HEK293 (cell line): Measurements from ENCODE around the gene ZNHIT2.

Source experiments
- KLF10 ChIP-seq: fragments of 450-650 bp; IDR thresholded peaks from 2 replicates; pipeline ENCODE4 v1.5.1; 2018; ENCODE audit warnings: missing biosample characterization, mild to moderate bottlenecking, missing genetic modification characterization
- KLF9 ChIP-seq: fragments of 450-650 bp; formaldehyde crosslinking; IDR thresholded peaks from 2 replicates; pipeline ENCODE4 v1.5.1; 2016; ENCODE audit warnings: missing biosample characterization, missing genetic modification characterization, low read depth
- MEIS1 ChIP-seq: sonication (generic); formaldehyde crosslinking; IDR thresholded peaks from 2 replicates; pipeline ENCODE4 v1.8.1; 2022; ENCODE audit warnings: missing genetic modification reagents, mild to moderate bottlenecking, borderline replicate concordance
- ZNF140 ChIP-seq: fragments of 450-650 bp; formaldehyde crosslinking; IDR thresholded peaks from 2 replicates; pipeline ENCODE4 v1.5.1; 2016; ENCODE audit warnings: missing biosample characterization, missing genetic modification characterization
- ZNF391 ChIP-seq: fragments of 450-650 bp; formaldehyde crosslinking; IDR thresholded peaks from 2 replicates; pipeline ENCODE4 v1.5.1; 2016; ENCODE audit warnings: low read depth, missing biosample characterization, missing genetic modification characterization, borderline replicate concordance
- ZNF514 ChIP-seq: fragments of 450-650 bp; formaldehyde crosslinking; IDR thresholded peaks from 2 replicates; pipeline ENCODE4 v1.5.1; 2016; ENCODE audit warnings: missing biosample characterization, missing genetic modification characterization
- ZNF558 ChIP-seq: fragments of 450-650 bp; formaldehyde crosslinking; IDR thresholded peaks from 2 replicates; pipeline ENCODE4 v1.5.1; 2016; ENCODE audit warnings: missing biosample characterization, missing genetic modification characterization
- ZNF623 ChIP-seq: fragments of 450-650 bp; formaldehyde crosslinking; IDR thresholded peaks from 2 replicates; pipeline ENCODE4 v1.5.1; 2016; ENCODE audit warnings: missing biosample characterization, missing genetic modification characterization
- ZSCAN30 ChIP-seq: fragments of 450-650 bp; IDR thresholded peaks from 2 replicates; pipeline ENCODE4 v1.5.1; 2018; ENCODE audit warnings: missing biosample characterization, mild to moderate bottlenecking, missing genetic modification characterization, moderate library complexity
- TF ChIP-seq, protein P1 (sequence below): fragments of 450-650 bp; formaldehyde crosslinking; IDR thresholded peaks from 2 replicates; pipeline ENCODE4 v1.5.1; 2016; ENCODE audit warnings: missing biosample characterization, missing genetic modification characterization
- TF ChIP-seq, protein P2 (sequence below): fragments of 450-650 bp; formaldehyde crosslinking; conservative IDR thresholded peaks from 2 replicates; pipeline ENCODE4 v1.5.1; 2016; ENCODE audit warnings: low read depth, missing biosample characterization, missing genetic modification characterization
- TF ChIP-seq, protein P3 (sequence below): fragments of 450-650 bp; formaldehyde crosslinking; IDR thresholded peaks from 2 replicates; pipeline ENCODE4 v1.5.1; 2016; ENCODE audit warnings: missing biosample characterization, missing genetic modification characterization
- TF ChIP-seq, protein P4 (sequence below): fragments of 450-650 bp; formaldehyde crosslinking; conservative IDR thresholded peaks from 2 replicates; pipeline ENCODE4 v1.5.1; 2016; ENCODE audit warnings: low read depth, missing biosample characterization, missing genetic modification characterization
- TF ChIP-seq, protein P5 (sequence below): fragments of 450-650 bp; formaldehyde crosslinking; IDR thresholded peaks from 2 replicates; pipeline ENCODE4 v1.5.1; 2016; ENCODE audit warnings: missing biosample characterization, missing genetic modification characterization
- TF ChIP-seq, protein P6 (sequence below): fragments of 450-650 bp; formaldehyde crosslinking; IDR thresholded peaks from 2 replicates; pipeline ENCODE4 v1.5.1; 2017; ENCODE audit warnings: missing biosample characterization, mild to moderate bottlenecking, missing genetic modification characterization, moderate library complexity

ZNHIT2 gene

DNA sequence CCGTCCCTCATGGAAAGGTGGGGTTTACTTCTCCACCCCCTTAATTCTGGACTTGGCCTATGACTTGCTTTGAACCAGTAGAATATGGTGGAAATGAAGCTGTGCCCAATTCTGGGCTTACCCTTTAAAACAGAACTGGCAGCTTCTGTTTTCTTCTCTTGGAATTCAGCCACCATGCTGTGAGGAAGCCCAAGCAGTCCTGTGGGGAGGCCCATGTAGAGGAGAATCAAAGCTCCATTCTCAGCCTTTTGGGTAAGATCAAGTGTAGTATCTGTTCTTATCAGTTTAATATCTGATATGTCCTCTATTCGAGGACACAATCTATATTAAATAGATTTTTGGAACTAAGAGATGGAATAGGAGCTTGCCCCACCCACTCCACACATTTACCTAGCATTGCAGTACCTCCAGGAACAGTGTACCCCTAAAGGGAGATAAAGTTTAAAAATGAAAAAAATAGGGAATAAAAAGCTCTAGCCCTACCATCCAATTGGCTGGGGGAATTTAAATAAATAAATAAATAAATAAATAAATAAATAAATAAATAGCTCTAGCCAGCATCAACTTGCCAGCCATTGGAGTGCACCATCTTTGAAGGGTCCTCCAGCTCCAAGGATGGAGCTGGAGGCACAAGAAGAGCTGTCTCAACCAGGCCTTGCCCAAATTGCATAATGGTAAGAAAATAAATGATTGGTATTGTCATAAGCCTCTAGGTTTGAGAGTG lies 30.0 kb upstream of the ZNHIT2 start (continued):
- TF ChIP-seq, protein P1, sequence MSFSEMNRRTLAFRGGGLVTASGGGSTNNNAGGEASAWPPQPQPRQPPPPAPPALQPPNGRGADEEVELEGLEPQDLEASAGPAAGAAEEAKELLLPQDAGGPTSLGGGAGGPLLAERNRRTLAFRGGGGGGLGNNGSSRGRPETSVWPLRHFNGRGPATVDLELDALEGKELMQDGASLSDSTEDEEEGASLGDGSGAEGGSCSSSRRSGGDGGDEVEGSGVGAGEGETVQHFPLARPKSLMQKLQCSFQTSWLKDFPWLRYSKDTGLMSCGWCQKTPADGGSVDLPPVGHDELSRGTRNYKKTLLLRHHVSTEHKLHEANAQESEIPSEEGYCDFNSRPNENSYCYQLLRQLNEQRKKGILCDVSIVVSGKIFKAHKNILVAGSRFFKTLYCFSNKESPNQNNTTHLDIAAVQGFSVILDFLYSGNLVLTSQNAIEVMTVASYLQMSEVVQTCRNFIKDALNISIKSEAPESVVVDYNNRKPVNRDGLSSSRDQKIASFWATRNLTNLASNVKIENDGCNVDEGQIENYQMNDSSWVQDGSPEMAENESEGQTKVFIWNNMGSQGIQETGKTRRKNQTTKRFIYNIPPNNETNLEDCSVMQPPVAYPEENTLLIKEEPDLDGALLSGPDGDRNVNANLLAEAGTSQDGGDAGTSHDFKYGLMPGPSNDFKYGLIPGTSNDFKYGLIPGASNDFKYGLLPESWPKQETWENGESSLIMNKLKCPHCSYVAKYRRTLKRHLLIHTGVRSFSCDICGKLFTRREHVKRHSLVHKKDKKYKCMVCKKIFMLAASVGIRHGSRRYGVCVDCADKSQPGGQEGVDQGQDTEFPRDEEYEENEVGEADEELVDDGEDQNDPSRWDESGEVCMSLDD (tag by site-specific recombination) = no peak
- TF ChIP-seq, protein P2, sequence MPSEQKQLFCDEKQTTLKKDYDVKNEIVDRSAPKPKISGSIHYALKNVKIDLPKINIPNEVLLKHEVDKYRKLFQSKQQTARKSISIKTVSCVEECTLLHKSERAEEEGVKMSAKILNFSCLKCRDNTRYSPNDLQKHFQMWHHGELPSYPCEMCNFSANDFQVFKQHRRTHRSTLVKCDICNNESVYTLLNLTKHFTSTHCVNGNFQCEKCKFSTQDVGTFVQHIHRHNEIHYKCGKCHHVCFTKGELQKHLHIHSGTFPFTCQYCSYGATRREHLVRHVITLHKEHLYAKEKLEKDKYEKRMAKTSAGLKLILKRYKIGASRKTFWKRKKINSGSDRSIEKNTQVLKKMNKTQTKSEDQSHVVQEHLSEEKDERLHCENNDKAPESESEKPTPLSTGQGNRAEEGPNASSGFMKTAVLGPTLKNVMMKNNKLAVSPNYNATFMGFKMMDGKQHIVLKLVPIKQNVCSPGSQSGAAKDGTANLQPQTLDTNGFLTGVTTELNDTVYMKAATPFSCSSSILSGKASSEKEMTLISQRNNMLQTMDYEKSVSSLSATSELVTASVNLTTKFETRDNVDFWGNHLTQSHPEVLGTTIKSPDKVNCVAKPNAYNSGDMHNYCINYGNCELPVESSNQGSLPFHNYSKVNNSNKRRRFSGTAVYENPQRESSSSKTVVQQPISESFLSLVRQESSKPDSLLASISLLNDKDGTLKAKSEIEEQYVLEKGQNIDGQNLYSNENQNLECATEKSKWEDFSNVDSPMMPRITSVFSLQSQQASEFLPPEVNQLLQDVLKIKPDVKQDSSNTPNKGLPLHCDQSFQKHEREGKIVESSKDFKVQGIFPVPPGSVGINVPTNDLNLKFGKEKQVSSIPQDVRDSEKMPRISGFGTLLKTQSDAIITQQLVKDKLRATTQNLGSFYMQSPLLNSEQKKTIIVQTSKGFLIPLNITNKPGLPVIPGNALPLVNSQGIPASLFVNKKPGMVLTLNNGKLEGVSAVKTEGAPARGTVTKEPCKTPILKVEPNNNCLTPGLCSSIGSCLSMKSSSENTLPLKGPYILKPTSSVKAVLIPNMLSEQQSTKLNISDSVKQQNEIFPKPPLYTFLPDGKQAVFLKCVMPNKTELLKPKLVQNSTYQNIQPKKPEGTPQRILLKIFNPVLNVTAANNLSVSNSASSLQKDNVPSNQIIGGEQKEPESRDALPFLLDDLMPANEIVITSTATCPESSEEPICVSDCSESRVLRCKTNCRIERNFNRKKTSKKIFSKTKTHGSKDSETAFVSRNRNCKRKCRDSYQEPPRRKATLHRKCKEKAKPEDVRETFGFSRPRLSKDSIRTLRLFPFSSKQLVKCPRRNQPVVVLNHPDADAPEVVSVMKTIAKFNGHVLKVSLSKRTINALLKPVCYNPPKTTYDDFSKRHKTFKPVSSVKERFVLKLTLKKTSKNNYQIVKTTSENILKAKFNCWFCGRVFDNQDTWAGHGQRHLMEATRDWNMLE (tag by site-specific recombination) = peak; percentile 75
- TF ChIP-seq ZNF623 (peak; percentile 64), ZNF558 (peak; percentile 42; the same call in 1 of the 2 replicates), MEIS1 (no peak), KLF10 (no peak), ZSCAN30 (tag by site-specific recombination) (no peak), KLF9 (tag by site-specific recombination) (no peak), ZNF391 (tag by site-specific recombination) (no peak), ZNF140 (tag by site-specific recombination) (peak; percentile 17; the same call in 1 of the 2 replicates), ZNF514 (tag by site-specific recombination) (no peak)
- TF ChIP-seq, protein P3, sequence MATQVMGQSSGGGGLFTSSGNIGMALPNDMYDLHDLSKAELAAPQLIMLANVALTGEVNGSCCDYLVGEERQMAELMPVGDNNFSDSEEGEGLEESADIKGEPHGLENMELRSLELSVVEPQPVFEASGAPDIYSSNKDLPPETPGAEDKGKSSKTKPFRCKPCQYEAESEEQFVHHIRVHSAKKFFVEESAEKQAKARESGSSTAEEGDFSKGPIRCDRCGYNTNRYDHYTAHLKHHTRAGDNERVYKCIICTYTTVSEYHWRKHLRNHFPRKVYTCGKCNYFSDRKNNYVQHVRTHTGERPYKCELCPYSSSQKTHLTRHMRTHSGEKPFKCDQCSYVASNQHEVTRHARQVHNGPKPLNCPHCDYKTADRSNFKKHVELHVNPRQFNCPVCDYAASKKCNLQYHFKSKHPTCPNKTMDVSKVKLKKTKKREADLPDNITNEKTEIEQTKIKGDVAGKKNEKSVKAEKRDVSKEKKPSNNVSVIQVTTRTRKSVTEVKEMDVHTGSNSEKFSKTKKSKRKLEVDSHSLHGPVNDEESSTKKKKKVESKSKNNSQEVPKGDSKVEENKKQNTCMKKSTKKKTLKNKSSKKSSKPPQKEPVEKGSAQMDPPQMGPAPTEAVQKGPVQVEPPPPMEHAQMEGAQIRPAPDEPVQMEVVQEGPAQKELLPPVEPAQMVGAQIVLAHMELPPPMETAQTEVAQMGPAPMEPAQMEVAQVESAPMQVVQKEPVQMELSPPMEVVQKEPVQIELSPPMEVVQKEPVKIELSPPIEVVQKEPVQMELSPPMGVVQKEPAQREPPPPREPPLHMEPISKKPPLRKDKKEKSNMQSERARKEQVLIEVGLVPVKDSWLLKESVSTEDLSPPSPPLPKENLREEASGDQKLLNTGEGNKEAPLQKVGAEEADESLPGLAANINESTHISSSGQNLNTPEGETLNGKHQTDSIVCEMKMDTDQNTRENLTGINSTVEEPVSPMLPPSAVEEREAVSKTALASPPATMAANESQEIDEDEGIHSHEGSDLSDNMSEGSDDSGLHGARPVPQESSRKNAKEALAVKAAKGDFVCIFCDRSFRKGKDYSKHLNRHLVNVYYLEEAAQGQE = peak; percentile 32; the same call in 1 of the 2 replicates
- TF ChIP-seq, protein P4, sequence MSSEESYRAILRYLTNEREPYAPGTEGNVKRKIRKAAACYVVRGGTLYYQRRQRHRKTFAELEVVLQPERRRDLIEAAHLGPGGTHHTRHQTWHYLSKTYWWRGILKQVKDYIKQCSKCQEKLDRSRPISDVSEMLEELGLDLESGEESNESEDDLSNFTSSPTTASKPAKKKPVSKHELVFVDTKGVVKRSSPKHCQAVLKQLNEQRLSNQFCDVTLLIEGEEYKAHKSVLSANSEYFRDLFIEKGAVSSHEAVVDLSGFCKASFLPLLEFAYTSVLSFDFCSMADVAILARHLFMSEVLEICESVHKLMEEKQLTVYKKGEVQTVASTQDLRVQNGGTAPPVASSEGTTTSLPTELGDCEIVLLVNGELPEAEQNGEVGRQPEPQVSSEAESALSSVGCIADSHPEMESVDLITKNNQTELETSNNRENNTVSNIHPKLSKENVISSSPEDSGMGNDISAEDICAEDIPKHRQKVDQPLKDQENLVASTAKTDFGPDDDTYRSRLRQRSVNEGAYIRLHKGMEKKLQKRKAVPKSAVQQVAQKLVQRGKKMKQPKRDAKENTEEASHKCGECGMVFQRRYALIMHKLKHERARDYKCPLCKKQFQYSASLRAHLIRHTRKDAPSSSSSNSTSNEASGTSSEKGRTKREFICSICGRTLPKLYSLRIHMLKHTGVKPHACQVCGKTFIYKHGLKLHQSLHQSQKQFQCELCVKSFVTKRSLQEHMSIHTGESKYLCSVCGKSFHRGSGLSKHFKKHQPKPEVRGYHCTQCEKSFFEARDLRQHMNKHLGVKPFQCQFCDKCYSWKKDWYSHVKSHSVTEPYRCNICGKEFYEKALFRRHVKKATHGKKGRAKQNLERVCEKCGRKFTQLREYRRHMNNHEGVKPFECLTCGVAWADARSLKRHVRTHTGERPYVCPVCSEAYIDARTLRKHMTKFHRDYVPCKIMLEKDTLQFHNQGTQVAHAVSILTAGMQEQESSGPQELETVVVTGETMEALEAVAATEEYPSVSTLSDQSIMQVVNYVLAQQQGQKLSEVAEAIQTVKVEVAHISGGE (tag by site-specific recombination) = peak; percentile 44; the same call in 1 of the 2 replicates
- TF ChIP-seq, protein P5, sequence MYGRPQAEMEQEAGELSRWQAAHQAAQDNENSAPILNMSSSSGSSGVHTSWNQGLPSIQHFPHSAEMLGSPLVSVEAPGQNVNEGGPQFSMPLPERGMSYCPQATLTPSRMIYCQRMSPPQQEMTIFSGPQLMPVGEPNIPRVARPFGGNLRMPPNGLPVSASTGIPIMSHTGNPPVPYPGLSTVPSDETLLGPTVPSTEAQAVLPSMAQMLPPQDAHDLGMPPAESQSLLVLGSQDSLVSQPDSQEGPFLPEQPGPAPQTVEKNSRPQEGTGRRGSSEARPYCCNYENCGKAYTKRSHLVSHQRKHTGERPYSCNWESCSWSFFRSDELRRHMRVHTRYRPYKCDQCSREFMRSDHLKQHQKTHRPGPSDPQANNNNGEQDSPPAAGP (tag by site-specific recombination) = no peak
- TF ChIP-seq, protein P6, sequence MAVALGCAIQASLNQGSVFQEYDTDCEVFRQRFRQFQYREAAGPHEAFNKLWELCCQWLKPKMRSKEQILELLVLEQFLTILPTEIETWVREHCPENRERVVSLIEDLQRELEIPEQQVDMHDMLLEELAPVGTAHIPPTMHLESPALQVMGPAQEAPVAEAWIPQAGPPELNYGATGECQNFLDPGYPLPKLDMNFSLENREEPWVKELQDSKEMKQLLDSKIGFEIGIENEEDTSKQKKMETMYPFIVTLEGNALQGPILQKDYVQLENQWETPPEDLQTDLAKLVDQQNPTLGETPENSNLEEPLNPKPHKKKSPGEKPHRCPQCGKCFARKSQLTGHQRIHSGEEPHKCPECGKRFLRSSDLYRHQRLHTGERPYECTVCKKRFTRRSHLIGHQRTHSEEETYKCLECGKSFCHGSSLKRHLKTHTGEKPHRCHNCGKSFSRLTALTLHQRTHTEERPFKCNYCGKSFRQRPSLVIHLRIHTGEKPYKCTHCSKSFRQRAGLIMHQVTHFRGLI = no peak
